Breast epithelium (tissue), 3 donors: Measurements from ENCODE around the gene BMPER.

ENCODE experiments used
- POLR2A ChIP-seq: fragments of 450-650 bp; IDR thresholded peaks from one replicate; pipeline ENCODE4 v1.6.1; 2016; ENCODE audit warnings: antibody characterized with exemption, mild to moderate bottlenecking, moderate library complexity
- POLR2AphosphoS5 ChIP-seq, 3 donors: sonication (generic); formaldehyde crosslinking; IDR thresholded peaks; one replicate each; pipeline ENCODE4 v1.6.1; 2017; ENCODE audit warnings: antibody characterized with exemption in 3 of 3
- TF ChIP-seq, protein P1 (sequence below), 3 donors: fragments of 450-650 bp; IDR thresholded peaks; one replicate each; pipeline ENCODE4 v1.5.1; 2016 to 2017; ENCODE audit warnings: antibody characterized with exemption in 3 of 3, mild to moderate bottlenecking in 3 of 3, moderate library complexity in 3 of 3

DNA sequence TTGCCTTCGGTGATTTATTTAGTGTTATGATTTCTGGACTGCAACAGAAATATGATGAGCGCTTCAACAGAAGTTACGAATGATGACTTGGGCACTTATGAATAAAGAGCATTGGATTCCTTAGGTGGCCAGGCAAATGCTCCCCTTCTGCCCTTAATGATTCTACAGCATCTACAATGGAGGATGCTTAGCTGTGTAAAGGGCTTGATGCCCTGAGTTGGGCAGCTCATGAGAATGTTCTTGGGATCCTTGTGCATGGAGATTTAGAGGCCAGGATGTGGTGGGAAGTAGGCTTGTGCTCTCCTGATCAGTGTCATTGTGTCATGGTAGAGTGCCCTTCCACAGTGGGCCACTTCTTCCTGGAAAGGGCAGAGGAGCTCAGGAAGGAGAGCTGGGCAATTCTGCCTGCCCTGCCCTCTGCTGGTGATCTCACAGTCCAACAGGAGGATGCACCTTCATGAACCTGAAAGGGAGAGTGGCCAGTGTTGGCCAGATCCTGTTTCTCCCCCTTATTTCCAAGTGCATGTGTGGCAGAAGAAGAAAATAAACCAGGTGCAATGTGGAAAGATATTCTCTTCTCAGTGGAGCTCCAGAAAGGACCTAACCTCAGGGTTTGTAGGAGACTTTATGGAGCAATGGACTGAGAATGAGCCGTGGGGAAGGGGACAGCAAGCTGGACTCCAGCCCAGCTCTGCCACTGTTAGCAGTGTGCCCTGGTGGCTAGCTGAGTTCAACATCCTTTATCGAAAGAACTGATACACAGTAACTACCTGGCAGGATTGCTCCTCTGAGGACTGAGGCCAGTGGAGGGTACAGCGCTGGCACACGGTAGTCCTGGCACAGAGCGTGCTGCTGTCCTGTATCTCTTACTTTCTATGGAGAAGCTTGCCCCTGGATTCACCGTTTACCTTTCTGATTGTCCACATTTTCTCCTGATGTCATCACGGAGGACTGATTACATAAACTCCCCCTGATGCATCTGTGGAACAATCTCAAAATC is 182.9 kb downstream of the BMPER start:
- TF ChIP-seq POLR2A (no peak), POLR2AphosphoS5 (IDR thresholded peaks at IDR 0.05) (no peak)
- TF ChIP-seq, protein P1, sequence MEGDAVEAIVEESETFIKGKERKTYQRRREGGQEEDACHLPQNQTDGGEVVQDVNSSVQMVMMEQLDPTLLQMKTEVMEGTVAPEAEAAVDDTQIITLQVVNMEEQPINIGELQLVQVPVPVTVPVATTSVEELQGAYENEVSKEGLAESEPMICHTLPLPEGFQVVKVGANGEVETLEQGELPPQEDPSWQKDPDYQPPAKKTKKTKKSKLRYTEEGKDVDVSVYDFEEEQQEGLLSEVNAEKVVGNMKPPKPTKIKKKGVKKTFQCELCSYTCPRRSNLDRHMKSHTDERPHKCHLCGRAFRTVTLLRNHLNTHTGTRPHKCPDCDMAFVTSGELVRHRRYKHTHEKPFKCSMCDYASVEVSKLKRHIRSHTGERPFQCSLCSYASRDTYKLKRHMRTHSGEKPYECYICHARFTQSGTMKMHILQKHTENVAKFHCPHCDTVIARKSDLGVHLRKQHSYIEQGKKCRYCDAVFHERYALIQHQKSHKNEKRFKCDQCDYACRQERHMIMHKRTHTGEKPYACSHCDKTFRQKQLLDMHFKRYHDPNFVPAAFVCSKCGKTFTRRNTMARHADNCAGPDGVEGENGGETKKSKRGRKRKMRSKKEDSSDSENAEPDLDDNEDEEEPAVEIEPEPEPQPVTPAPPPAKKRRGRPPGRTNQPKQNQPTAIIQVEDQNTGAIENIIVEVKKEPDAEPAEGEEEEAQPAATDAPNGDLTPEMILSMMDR (IDR thresholded peaks at IDR 0.05), result no peak
